Choroid plexus epithelial cell (primary cell): ENCODE results near the gene OR52M1.

ENCODE experiments used
- DNase-seq: peaks from one replicate; pipeline ENCODE4 v3.0.0-alpha.2; 2010; ENCODE audit warnings: low read depth
- H3K4me3 ChIP-seq: 2 replicates; pipeline ENCODE4 v1.5.1; 2011; ENCODE audit warnings: low read depth, mild to moderate bottlenecking, control low read depth, low read length, moderate library complexity
- TF ChIP-seq, protein P1 (sequence below): conservative IDR thresholded peaks from 2 replicates; pipeline ENCODE4 v1.5.1; 2011; ENCODE audit warnings: low read depth, mild to moderate bottlenecking, control low read depth, inconsistent platforms, low read length, moderate library complexity

OR52M1 gene

DNA sequence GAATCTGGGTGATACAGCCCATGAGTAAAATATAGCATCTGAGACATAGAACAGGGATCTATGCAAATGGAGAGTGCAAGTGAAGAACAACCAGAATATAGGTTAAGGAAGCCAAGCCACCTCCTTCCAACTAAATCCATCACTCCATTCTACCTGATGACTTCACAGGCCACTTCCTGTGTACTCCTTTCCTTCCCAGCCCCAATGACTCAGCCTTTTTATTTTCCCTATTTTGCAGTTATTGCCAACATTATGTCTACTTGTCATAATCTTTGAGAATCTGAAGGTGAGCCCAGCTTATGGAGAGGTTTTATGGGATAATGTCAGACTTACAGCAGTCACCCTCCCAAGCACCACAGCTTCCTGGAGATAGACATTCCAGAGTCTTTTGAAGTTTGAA, 1.4 kb upstream of the OR52M1 start:
- H3K4me3 ChIP-seq, result no peak overlapping the region
- TF ChIP-seq, protein P1, sequence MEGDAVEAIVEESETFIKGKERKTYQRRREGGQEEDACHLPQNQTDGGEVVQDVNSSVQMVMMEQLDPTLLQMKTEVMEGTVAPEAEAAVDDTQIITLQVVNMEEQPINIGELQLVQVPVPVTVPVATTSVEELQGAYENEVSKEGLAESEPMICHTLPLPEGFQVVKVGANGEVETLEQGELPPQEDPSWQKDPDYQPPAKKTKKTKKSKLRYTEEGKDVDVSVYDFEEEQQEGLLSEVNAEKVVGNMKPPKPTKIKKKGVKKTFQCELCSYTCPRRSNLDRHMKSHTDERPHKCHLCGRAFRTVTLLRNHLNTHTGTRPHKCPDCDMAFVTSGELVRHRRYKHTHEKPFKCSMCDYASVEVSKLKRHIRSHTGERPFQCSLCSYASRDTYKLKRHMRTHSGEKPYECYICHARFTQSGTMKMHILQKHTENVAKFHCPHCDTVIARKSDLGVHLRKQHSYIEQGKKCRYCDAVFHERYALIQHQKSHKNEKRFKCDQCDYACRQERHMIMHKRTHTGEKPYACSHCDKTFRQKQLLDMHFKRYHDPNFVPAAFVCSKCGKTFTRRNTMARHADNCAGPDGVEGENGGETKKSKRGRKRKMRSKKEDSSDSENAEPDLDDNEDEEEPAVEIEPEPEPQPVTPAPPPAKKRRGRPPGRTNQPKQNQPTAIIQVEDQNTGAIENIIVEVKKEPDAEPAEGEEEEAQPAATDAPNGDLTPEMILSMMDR, result no peak
- no peak for DNase-seq

DNA sequence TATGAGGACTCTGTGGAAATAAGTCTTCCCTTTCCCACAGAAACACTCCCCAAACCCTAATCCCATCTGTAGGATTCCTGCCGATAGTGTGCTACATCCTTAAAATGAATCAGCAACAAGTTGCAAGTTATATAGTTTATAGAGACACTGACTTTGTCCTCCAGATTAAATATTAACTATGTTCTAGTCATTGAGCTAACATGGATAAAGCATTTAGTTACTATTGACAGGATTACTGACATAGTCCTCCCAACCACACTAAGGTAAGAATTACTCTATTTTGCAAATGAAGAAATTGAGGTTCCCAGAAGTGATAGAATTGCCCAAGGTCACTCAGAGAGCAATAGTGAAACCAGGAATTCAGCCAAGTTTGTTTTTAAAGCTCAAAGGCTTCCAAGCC, 1.9 kb downstream of the OR52M1 start:
- DNase-seq, result no peak
- TF ChIP-seq, protein P1, result no peak
- no peak overlapping the region for H3K4me3 ChIP-seq

DNA sequence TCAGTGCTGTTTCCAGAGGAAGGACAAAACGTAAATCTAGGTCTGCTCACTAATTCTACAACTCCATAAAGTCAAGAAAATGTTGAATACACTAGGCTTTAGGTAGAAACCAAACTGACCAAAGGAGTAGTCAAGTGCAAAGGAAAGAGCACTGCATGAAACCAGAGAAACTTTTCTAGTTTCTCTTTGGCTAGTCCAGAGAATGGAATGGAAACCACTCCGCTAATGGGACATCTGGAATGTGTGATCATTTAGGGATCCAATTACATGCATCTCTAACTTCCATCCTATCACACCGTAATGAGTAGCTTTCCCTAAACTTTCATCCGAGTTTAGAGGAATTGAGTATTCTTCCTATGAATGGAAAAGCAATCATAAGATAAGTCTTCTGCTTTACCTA, 2.4 kb downstream of the OR52M1 start:
- no peak for DNase-seq
- TF ChIP-seq, protein P1, result no peak

DNA sequence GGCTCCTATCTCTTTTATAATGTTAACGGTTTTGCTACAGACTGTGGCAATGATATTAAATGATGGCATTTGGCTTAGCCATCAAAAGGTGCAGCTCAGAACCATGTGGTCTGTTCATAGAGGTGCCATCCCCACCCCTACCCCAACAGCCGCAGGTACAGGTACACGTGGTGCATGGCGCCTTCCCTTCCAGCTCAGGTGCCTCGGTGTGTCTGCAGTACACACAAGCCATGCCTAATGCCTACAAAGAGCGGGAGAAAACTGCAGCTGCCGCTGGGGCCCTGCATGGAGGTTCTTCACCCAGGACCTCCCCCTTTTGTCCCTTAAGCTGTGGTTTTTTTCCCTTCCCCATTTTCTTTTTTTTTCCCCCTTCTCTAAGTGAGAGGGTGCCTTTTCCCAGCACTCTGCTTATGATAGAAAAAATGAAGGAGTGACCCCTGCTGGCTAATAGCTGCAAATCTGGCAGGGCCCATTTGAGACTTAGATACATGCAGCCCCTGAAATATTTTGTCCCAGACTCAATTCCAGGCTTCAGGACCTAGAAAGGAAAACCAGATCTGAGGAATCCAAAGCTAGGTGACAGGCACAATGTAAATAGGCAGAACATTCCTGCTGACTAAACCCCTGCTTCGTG, 6.5 kb downstream of the OR52M1 start:
- H3K4me3 ChIP-seq, result no peak overlapping the region
- peak; percentile 13 for DNase-seq
- TF ChIP-seq, protein P1, result peak; percentile 33

More for the DNA sequence above, 2.4 kb downstream of the OR52M1 start:
- no peak overlapping the region for H3K4me3 ChIP-seq

DNA sequence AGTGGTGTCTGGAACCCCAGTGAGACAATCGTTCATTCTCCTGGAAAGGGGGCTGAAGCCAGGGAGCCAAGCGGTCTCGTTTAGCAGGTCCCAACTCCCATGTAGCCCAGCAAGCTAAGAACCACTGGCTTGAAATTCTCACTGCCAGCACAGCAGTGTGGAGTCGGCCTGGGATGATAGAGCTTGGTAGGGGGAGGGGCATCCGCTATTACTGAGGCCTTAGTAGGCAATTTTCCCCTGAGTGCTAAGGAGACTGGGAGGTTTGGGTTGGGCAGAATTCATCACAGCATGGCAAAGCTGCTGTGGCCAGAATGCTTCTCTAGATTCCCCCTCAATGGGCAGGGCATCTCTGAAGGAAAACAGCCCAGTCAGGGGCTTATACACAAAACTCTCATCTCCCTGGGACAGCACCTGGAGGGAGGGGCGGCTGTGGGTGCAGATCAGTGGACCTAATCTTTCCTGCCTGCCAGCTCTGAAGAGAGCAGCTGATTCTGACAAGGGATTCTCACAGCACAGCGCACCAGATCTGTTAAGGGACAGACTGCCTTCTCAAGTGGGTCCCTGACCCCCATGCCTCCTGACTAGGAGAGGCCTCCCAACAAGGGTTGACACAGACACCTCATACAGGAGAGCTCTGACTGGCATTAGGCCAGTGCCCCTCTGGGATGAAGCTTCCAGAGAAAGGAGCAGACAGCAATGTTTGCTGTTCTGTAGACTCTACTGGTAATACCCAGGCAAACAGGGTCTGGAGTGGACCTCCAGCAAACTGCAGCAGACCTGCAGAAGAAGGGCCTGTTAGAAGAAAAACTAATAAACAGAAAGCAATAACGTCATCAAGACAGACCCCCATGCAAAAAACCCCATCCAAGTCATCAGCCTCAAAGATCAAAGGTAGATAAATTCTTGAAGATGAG, 14.8 kb downstream of the OR52M1 start:
- TF ChIP-seq, protein P1, result no peak
- no peak overlapping the region for H3K4me3 ChIP-seq

DNA sequence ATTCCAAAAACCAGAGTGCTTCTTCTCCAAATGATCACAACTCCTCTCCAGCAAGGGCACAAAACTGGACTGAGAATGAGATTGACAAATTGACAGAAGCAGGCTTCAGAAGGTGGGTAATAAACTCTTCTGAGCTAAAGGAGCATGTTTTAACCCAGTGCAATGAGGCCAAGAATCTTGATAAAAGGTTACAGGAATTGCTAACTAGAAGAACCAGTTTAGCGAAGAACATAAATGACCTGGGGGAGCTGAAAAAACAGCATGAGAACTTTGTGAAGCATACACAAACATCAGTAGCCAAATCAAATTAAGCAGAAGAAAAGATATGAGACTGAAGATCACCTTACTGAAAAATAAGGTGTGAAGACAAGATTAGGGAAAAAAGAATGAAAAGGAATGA, 15.5 kb downstream of the OR52M1 start:
- TF ChIP-seq, protein P1, result no peak
- no peak overlapping the region for H3K4me3 ChIP-seq
- no peak for DNase-seq

More for the DNA sequence above, 14.8 kb downstream of the OR52M1 start:
- no peak for DNase-seq
